Measurements from ENCODE around the gene LRMDA. TPM values are rescaled to one million over a fixed set of nuclear protein-coding genes. Genes with fewer than 3 reads are reported as not detected.

LRMDA gene
- total RNA-seq, 5 donors from 2014 or later (not counting 1 experiment from before 2014, with no cell fraction given) = 0.30 to 1.2 TPM; not detected in 3

DNA sequence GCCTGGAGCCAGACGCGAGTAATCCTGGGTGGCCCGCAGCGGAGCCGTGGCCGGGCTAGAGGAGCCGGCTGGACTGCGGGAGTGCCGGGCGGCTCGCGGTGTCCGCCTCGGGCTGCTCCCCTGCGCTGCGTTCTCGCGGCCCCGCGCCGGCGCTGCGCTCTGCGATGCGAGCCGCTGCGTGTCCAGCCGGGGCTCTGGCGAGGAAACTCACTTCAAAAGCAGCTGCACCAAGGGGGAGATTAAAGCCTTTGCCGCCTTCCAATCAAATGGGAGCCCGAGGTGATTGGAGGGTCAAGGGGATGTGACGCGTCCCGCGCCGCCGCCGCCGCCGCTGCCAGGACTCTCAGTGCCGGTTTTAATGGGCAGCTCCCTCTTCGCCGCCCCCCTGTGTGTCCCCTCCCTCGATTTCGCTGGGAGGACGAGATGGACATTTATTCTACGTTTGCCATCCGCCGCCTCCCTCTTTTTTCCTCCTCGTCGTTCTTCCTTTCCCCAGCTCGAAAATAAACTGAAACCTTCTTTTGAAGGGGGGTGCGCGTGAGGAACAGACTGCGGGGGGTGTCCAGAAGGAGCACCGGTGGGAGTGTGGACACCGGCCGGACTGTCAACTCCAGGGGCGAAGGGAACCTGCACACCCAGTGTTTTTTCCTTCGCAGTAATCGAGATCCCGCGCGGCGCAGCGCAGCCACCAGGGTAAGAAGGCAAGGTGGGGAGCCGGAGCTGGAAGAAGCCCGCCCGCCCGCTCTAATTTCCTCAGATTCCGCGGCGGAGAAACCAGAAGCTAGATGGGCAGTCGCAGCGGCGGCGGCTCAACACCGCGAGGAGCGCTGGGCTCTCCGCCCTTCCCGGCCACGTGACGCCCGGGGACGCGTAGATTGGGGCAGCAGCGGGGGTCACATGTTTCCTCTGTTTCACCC is 29.6 kb upstream of the LRMDA start, which contains the start of gene ZNF503:
ZNF503 (minus strand) TSS at position 196 of the 917 bp plus-strand sequence. CDS start 345 bp downstream, outside the sequence.
- H3K4me1 ChIP-seq (ENCODE audit: control insufficient read depth in 1 of 2, extremely low read depth in 1 of 2, insufficient read depth in 2 of 2, low read length in 2 of 2) = peaks cover 9 to 42% of the 10 kb centered on the region in 2 experiments
- H3K36me3 ChIP-seq (ENCODE audit: control insufficient read depth in 2 of 2, extremely low read depth in 1 of 2, insufficient read depth in 1 of 2, low read length in 1 of 2) = no peaks in the 10 kb centered on the region
- Mint-ChIP-seq H3K27me3 (peaks cover 34 to 67% of the 10 kb centered on the region in 2 donors), H3K27ac (peak within 1 kb of the TSS in 1 of 2 donors; percentile 47), H3K36me3 (no peaks in the 10 kb centered on the region), H3K9me3 (no peaks in the 10 kb centered on the region), H3K4me1 (peaks cover 30 to 43% (median 33%) of the 10 kb centered on the region in 3 donors), H3K4me3 (peak within 1 kb of the TSS; percentile 81 to 83 (median 82))
- DNase-seq (peak in 6 of 35 experiments; percentile 10 to 45 (median 16)), ATAC-seq (replicated peaks in 1 of 4) (peak in 3 of 4 experiments; percentile 26 to 58 (median 42))
- peaks cover 0 to 85% of the 10 kb centered on the region in 2 experiments for H3K27me3 ChIP-seq (replicated peaks in 1 of 2; ENCODE audit: control insufficient read depth in 2 of 2, extremely low read depth in 1 of 2, insufficient read depth in 2 of 2, low read length in 1 of 2)
- H3K27ac ChIP-seq (ENCODE audit: low read length) = no peak within 1 kb of the TSS
- POLR2A ChIA-PET = interaction anchor here (0.6 to 0.7 kb wide), 2 partner anchors 576 to 1915 kb away, joined by 3 to 4 read pairs; no protein-coding TSS in a partner anchor
- H3K9me3 ChIP-seq = no peaks in the 10 kb centered on the region
- CTCF ChIA-PET = interaction anchor here in 1 of 2 donors (0.6 kb wide), 1 partner anchor 1582 kb away, joined by 3 read pairs; no protein-coding TSS in a partner anchor
- WGBS (ENCODE audit: insufficient coverage) = 2% methylated on average over 79 of the region's 88 CpGs
- H3K4me3 ChIP-seq (ENCODE audit: control insufficient read depth in 1 of 2, extremely low read depth in 1 of 2, low read length in 1 of 2) = peak within 1 kb of the TSS; percentile 51 to 82

DNA sequence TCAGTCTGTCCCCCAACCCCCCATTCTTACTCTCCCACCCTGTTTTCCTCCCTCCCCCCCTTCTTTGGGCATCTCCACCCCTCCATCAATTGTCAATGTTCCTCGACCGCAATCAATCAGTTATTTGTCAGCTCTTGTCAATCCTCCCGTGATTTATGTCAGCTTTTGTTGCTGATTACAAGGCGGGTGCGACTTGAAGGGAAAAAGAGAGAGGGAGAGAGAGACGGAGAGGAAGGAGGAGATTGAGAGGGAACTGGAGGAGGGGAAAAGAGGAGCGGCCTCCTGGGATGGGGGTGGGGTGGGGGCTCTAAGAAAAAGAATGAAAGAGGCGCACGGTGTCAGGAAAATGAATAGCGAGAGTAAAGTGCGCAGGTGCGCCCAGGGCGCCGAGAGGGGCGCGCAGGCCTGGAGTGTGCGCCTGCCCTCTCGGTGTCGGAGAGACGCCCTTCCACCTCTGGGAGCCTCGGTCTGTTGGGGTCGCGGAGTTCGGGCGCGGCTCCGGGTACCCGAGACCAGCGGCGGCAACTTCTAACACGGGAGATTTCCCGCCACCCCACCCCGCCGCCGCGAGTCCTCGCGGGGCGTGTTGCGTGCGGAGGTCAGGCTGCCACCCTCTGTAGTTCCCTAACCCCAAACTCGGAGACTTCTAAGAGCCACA is 28.8 kb upstream of the LRMDA start:
- Mint-ChIP-seq H3K9me3 (no peaks in the 10 kb centered on the region), H3K4me3 (peak overlapping the region; percentile 81 to 83 (median 82)), H3K27ac (peak overlapping the region in 1 of 2 donors; percentile 47), H3K4me1 (peaks cover 37 to 47% (median 39%) of the 10 kb centered on the region in 3 donors), H3K36me3 (no peaks in the 10 kb centered on the region), H3K27me3 (peaks cover 32 to 71% of the 10 kb centered on the region in 2 donors)
- no peak for DNase-seq
- no peaks in the 10 kb centered on the region for H3K36me3 ChIP-seq (ENCODE audit: control insufficient read depth in 2 of 2, extremely low read depth in 1 of 2, insufficient read depth in 1 of 2, low read length in 1 of 2)
- H3K27ac ChIP-seq (ENCODE audit: low read length) = no peak overlapping the region
- ChIA-PET POLR2A (interaction anchor here in 1 of 2 donors (0.7 kb wide), 1 partner anchor 1914 kb away, joined by 4 read pairs; no protein-coding TSS in a partner anchor), CTCF (no interaction called here)
- peak overlapping the region; percentile 51 to 75 for H3K4me3 ChIP-seq (ENCODE audit: control insufficient read depth in 1 of 2, extremely low read depth in 1 of 2, low read length in 1 of 2)
- H3K9me3 ChIP-seq = no peaks in the 10 kb centered on the region
- H3K27me3 ChIP-seq (replicated peaks in 1 of 2; ENCODE audit: control insufficient read depth in 2 of 2, extremely low read depth in 1 of 2, insufficient read depth in 2 of 2, low read length in 1 of 2) = peaks cover 0 to 83% of the 10 kb centered on the region in 2 experiments
- peak in 3 of 4 experiments; percentile 10 to 35 (median 25) for ATAC-seq (replicated peaks in 1 of 4)
- WGBS (ENCODE audit: insufficient coverage) = under 1% methylated on average over 27 of the region's 42 CpGs
- H3K4me1 ChIP-seq (ENCODE audit: control insufficient read depth in 1 of 2, extremely low read depth in 1 of 2, insufficient read depth in 2 of 2, low read length in 2 of 2) = peaks cover 9 to 47% of the 10 kb centered on the region in 2 experiments

DNA sequence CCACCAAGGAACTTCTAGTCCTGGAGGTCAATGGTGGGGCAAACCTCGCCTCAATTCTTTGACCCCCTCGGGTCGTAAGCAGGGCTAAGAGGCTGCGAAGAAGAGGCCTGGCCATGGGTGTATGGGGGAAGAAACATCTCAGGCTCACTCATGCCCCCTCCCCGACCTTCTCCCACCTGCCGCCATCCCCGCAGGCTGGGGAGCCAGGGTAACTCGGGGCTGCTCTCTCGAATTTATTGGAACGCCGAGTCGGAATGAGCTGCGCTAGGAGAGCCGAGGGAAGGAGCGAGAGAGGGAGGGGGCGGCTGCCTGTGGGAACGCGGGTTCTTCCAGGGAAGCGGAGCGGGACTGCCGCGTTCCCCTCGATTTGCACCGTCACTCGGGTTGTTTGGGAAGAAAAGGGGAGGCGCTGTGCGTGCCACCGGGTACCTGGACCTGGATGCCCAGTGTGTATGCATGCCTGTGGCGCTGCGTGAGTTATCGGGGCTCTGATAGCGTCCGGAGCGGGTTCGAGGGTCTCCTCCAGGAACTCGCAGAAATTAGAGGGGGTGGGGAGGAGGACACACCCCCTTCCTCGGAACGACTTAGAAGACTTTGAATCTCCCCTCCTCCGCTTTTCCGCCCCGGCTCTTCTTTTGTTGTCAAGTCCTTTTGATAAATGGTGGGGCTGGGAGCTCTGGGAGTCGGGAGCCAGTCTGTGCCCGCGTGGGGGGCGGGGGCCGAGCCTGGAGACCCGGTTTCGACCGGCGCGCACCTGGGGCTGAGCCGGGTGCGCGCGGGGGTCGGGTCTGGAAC is 28.1 kb upstream of the LRMDA start:
- H3K27ac ChIP-seq (ENCODE audit: low read length) = no peak overlapping the region
- H3K9me3 Mint-ChIP-seq = no peaks in the 10 kb centered on the region
- CTCF ChIA-PET = no interaction called here

DNA sequence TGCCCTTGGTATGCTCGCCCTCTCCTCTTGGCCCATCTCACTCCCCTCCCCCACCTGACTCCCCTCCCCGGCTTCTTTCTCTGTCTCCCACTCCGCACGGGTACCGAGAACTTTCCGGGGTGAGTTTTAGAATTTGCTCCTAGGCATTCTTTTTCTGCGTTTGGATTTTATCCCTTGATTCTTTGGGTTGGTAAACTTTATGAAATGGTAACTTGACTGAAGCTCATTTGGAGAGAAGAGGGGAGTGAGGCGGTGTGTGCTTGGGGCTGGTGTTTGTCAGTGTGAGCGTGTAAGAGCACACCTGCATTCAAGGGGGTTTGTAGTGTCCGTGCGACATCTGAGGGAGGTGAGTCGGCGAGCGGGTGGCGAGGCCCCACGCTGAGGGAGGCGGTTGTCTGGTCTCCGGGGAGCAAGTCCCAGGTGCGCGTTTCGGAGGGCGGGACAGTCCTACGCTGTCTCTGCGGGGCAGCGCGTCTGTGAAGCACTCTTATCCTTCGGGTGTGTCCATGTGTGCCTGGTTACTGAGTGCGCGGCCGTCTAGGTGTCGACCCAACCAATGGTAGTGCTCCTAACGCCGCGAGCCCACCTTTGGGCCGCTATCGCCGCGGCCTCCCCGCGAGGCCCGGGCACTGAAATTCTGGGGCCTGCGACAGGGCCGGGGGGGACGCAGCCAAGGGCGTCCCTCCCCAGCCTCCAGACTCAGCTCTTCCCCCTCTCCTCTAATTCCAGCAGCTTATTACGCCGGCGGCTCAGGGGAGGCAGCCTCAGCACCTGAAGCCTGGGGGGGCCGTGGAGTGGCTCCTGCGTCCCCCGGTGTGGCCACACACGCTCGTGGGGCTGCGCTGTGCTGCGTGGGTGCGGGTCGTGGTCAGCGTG is 27.2 kb upstream of the LRMDA start:
- peaks cover 43 to 53% (median 44%) of the 10 kb centered on the region in 3 donors for H3K4me1 Mint-ChIP-seq
- ChIA-PET CTCF (no interaction called here), POLR2A (no interaction called here)
- Histone ChIP-seq H3K27me3 (replicated peaks in 1 of 2; ENCODE audit: control insufficient read depth in 2 of 2, extremely low read depth in 1 of 2, insufficient read depth in 2 of 2, low read length in 1 of 2) (peaks cover 0 to 92% of the 10 kb centered on the region in 2 experiments), H3K4me1 (ENCODE audit: control insufficient read depth in 1 of 2, extremely low read depth in 1 of 2, insufficient read depth in 2 of 2, low read length in 2 of 2) (peaks cover 9 to 62% of the 10 kb centered on the region in 2 experiments), H3K36me3 (ENCODE audit: control insufficient read depth in 2 of 2, extremely low read depth in 1 of 2, insufficient read depth in 1 of 2, low read length in 1 of 2) (no peaks in the 10 kb centered on the region), H3K9me3 (no peaks in the 10 kb centered on the region), H3K4me3 (ENCODE audit: control insufficient read depth in 1 of 2, extremely low read depth in 1 of 2, low read length in 1 of 2) (no peak overlapping the region), H3K27ac (ENCODE audit: low read length) (no peak overlapping the region)
- DNase-seq (no peak), ATAC-seq (replicated peaks in 1 of 4) (no peak)
- peaks cover 32 to 68% of the 10 kb centered on the region in 2 donors for H3K27me3 Mint-ChIP-seq
- H3K27ac Mint-ChIP-seq = no peak overlapping the region
- no peaks in the 10 kb centered on the region for H3K36me3 Mint-ChIP-seq
- peak overlapping the region; percentile 2 to 82 (median 41) for H3K4me3 Mint-ChIP-seq
- no peaks in the 10 kb centered on the region for H3K9me3 Mint-ChIP-seq
- 3% methylated on average over 53 of the region's 58 CpGs for WGBS (ENCODE audit: insufficient coverage)

More for the DNA sequence above, 28.1 kb upstream of the LRMDA start:
- no peak for DNase-seq
- no peaks in the 10 kb centered on the region for H3K36me3 ChIP-seq (ENCODE audit: control insufficient read depth in 2 of 2, extremely low read depth in 1 of 2, insufficient read depth in 1 of 2, low read length in 1 of 2)
- H3K4me3 Mint-ChIP-seq = peak overlapping the region; percentile 81 to 83 (median 82)
- POLR2A ChIA-PET = no interaction called here
- peak overlapping the region in 1 of 2 donors; percentile 36 for H3K27ac Mint-ChIP-seq
- H3K4me3 ChIP-seq (ENCODE audit: control insufficient read depth in 1 of 2, extremely low read depth in 1 of 2, low read length in 1 of 2) = peak overlapping the region in 1 of 2 donors; percentile 45
- H3K27me3 Mint-ChIP-seq = peaks cover 32 to 68% of the 10 kb centered on the region in 2 donors
- 1% methylated on average over 39 of the region's 56 CpGs for WGBS (ENCODE audit: insufficient coverage)
- peaks cover 0 to 89% of the 10 kb centered on the region in 2 experiments for H3K27me3 ChIP-seq (replicated peaks in 1 of 2; ENCODE audit: control insufficient read depth in 2 of 2, extremely low read depth in 1 of 2, insufficient read depth in 2 of 2, low read length in 1 of 2)
- H3K36me3 Mint-ChIP-seq = no peaks in the 10 kb centered on the region
- no peak for ATAC-seq (replicated peaks in 1 of 4)
- no peaks in the 10 kb centered on the region for H3K9me3 ChIP-seq
- H3K4me1 Mint-ChIP-seq = peaks cover 41 to 49% (median 41%) of the 10 kb centered on the region in 3 donors
- H3K4me1 ChIP-seq (ENCODE audit: control insufficient read depth in 1 of 2, extremely low read depth in 1 of 2, insufficient read depth in 2 of 2, low read length in 2 of 2) = peaks cover 9 to 54% of the 10 kb centered on the region in 2 experiments

DNA sequence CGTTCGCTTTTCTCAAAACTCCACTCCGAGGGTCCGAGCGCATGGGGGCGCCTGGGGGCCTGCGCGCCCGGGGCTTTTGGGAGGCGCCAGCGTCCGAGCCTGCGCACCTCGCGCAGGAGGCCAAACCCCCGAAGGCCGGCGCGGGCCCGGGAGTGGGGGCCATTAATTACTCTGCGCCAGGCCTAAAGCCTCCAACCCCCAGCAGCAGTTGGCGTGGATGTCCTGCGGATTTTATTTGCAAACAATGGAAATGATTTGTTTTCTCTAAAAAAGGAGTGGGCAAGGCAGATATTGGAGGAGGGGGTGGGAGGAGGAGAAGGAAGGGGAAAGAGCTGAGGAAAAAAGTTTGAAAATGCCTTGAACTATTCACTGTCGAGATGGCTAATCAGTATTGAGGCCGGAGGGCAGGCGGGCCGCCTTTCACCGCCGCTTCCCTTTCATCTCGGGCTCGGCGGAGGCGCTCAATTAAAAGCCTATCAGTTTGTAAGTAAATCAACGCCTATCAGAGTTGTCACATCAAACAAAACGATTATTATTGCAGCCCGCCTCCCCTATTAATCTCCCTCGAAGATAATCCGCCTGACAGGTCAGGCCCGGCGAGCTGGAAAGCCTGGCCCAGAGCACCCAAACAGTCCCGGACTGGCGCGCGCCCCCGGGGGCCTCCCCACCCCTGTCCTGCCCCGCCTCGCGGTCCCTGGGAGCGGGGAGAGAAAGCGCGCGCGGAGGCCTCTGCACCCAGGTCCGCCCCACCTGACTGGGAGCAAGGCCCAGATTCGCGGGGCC is 26.4 kb upstream of the LRMDA start:
- H3K27me3 ChIP-seq (replicated peaks in 1 of 2; ENCODE audit: control insufficient read depth in 2 of 2, extremely low read depth in 1 of 2, insufficient read depth in 2 of 2, low read length in 1 of 2) = peaks cover 0 to 92% of the 10 kb centered on the region in 2 experiments
- H3K27ac ChIP-seq (ENCODE audit: low read length) = no peak overlapping the region
- 25% methylated on average over 52 of the region's 56 CpGs for WGBS (ENCODE audit: insufficient coverage)
- H3K27ac Mint-ChIP-seq = no peak overlapping the region
- H3K4me3 ChIP-seq (ENCODE audit: control insufficient read depth in 1 of 2, extremely low read depth in 1 of 2, low read length in 1 of 2) = no peak overlapping the region
- no peaks in the 10 kb centered on the region for H3K36me3 Mint-ChIP-seq
- POLR2A ChIA-PET = no interaction called here
- no peaks in the 10 kb centered on the region for H3K9me3 Mint-ChIP-seq
- H3K27me3 Mint-ChIP-seq = peaks cover 35 to 73% of the 10 kb centered on the region in 2 donors
- DNase-seq (no peak), ATAC-seq (replicated peaks in 1 of 4) (no peak)
- peaks cover 9 to 63% of the 10 kb centered on the region in 2 experiments for H3K4me1 ChIP-seq (ENCODE audit: control insufficient read depth in 1 of 2, extremely low read depth in 1 of 2, insufficient read depth in 2 of 2, low read length in 2 of 2)
- peaks cover 46 to 56% (median 49%) of the 10 kb centered on the region in 3 donors for H3K4me1 Mint-ChIP-seq
- CTCF ChIA-PET = no interaction called here
- peak overlapping the region in 1 of 3 donors; percentile 58 for H3K4me3 Mint-ChIP-seq
- no peaks in the 10 kb centered on the region for H3K9me3 ChIP-seq
- no peaks in the 10 kb centered on the region for H3K36me3 ChIP-seq (ENCODE audit: control insufficient read depth in 2 of 2, extremely low read depth in 1 of 2, insufficient read depth in 1 of 2, low read length in 1 of 2)

Data from T-cell (primary cell).